T-cell (primary cell): ENCODE data around the gene PSTPIP1. TPM values are rescaled to one million over a fixed set of nuclear protein-coding genes. Genes with fewer than 3 reads are reported as not detected.

ENCODE experiments used
- ATAC-seq, 4 experiments: fragments of 200-7000 bp in 3 of 4; fragments of 150-1000 bp in 1 of 4; cut with Tn5 transposase; replicated peaks in 1 of 4; 1 replicate in 3 of 4; 2 replicates in 1 of 4; pipeline ENCODE4 v1.10.0; 2021; ENCODE audit warnings: moderate library complexity in 3 of 4, mild to moderate bottlenecking in 2 of 4, moderate number of reproducible peaks in 1 of 4
- CTCF ChIA-PET, 2 donors: fragments of 300-600 bp; sonication (Branson Sonifier 250); formaldehyde crosslinking; loops; one replicate each; lab custom pipeline; 2022; ENCODE audit warnings: antibody characterized with exemption in 2 of 2; lab: Charles Lee
- POLR2A ChIA-PET, 2 donors: fragments of 300-600 bp; sonication (Branson Sonifier 250); formaldehyde crosslinking; loops; one replicate each; lab custom pipeline; 2022; ENCODE audit warnings: antibody characterized with exemption in 2 of 2; lab: Charles Lee
- DNase-seq, 35 experiments: peaks; one replicate each; pipeline versions ENCODE4 v3.0.0 to v3.0.0-alpha.2; 2013 to 2023
- H3K27ac ChIP-seq: one replicate; pipeline ENCODE4 v1.5.1; 2013; ENCODE audit warnings: low read length
- H3K27me3 ChIP-seq, 2 experiments: replicated peaks in 1 of 2; 1 replicate in 1 of 2; 2 replicates in 1 of 2; pipeline versions ENCODE4 v1.6.1 to v1.7.0; 2013; ENCODE audit warnings: low read length in 1 of 2, mixed read lengths in 1 of 2; ENCODE audit not compliant: control insufficient read depth in 2 of 2, insufficient read depth in 2 of 2; ENCODE audit errors: extremely low read depth in 1 of 2
- H3K36me3 ChIP-seq, 2 donors: 1 replicate in 1 of 2; 2 replicates in 1 of 2; pipeline versions ENCODE4 v1.6.1 to v1.7.0; 2013; ENCODE audit warnings: low read length in 1 of 2; ENCODE audit not compliant: control insufficient read depth in 2 of 2, insufficient read depth in 1 of 2; ENCODE audit errors: extremely low read depth in 1 of 2
- H3K4me1 ChIP-seq, 2 experiments: 1 replicate in 1 of 2; 2 replicates in 1 of 2; pipeline versions ENCODE4 v1.6.1 to v1.7.0; 2013; ENCODE audit warnings: low read length in 2 of 2, mixed read lengths in 1 of 2; ENCODE audit not compliant: insufficient read depth in 2 of 2, control insufficient read depth in 1 of 2; ENCODE audit errors: extremely low read depth in 1 of 2
- H3K4me3 ChIP-seq, 2 donors: 1 replicate in 1 of 2; 2 replicates in 1 of 2; pipeline versions ENCODE4 v1.5.1 to v1.7.0; 2013; ENCODE audit warnings: mild to moderate bottlenecking in 2 of 2, low read length in 1 of 2, moderate library complexity in 1 of 2; ENCODE audit not compliant: control insufficient read depth in 1 of 2; ENCODE audit errors: extremely low read depth in 1 of 2
- H3K9me3 ChIP-seq: 2 replicates; pipeline ENCODE4 v1.7.0; 2013
- H3K27ac Mint-ChIP-seq, 2 donors: one replicate each; pipeline ENCODE4 v1.8.0; 2020 to 2021; ENCODE audit warnings: mild to moderate bottlenecking in 2 of 2, mixed read lengths in 2 of 2
- H3K27me3 Mint-ChIP-seq, 2 donors: one replicate each; pipeline ENCODE4 v1.8.0; 2021 to 2022; ENCODE audit warnings: mixed read lengths in 2 of 2
- H3K36me3 Mint-ChIP-seq: one replicate; pipeline ENCODE4 v1.8.0; 2021; ENCODE audit warnings: mixed read lengths
- H3K4me1 Mint-ChIP-seq, 3 donors: one replicate each; pipeline ENCODE4 v1.8.0; 2020 to 2022; ENCODE audit warnings: mixed read lengths in 3 of 3, mild to moderate bottlenecking in 1 of 3
- H3K4me3 Mint-ChIP-seq, 3 donors: one replicate each; pipeline ENCODE4 v1.8.0; 2020 to 2022; ENCODE audit warnings: mild to moderate bottlenecking in 3 of 3, mixed read lengths in 3 of 3, moderate library complexity in 3 of 3
- H3K9me3 Mint-ChIP-seq, 3 donors: one replicate each; pipeline ENCODE4 v1.8.0; 2020 to 2022; ENCODE audit warnings: mixed read lengths in 3 of 3
- whole genome bisulfite sequencing: methylation state at CpG from one replicate; pipeline ENCODE4 v1.1.5; 2013; ENCODE audit warnings: missing lambda C conversion rate; ENCODE audit not compliant: insufficient coverage; 5-methylcytosine and 5-hydroxymethylcytosine counted together
- total RNA-seq, 35 experiments: library from RNA in 6 of 35; stranded (reverse) in 6 of 35; fragments of 120-200 nt in 1 of 35; gene quantifications; one replicate each; pipeline versions ENCODE4 v1.2.1 to v1.2.4 and lab custom pipeline; 2013 to 2026

PSTPIP1 gene
- total RNA-seq, 5 donors from 2014 or later (not counting 1 experiment from before 2014, with no cell fraction given), result 110 to 231 (median 180) TPM

DNA sequence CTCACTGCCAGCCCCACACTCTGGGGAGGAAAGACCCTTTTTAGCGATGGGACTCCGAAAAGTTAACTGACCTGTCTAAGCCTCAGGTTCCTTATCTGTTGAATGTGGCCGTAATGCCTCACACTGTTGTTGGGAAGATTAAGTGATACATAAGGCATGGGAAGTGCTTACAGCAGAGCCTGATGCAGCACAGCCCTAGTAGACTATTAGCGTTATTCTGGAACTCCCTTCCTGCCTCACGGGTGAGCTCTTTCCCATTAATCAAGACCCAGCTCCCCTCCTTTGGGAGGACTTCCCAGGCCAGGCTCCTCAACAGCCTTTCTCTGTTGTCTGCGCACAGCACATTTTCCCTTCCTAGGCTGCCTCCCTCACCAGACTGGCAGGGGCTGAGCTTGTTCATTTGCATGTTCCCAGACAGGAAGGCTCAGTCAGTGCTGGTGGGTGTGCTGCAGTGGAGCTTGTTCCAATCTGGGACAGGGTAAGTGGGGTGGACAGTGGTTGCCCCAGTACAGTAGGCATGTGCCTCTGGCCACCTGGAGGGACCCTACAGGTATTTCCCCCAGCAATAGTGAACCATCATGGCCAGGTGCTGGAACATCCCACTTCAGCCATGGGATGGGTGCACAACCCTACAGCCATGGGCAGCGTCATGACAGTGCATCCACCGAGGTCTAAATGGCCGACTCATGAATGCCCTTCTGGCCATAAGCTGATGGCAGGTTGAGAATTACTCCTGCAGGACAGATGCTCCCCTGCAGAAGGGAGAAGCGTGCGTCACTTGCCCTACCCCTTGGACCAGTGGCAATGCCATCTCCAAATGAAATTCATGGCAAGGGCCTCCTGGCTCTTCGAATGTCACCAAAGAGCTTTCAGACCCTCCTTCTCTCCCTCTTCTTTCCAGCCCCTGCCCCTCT lies 5.8 kb upstream of the PSTPIP1 start:
- DNase-seq (no peak), ATAC-seq (no peak)
- Mint-ChIP-seq H3K4me3 (peak overlapping the region in 2 of 3 donors; percentile 26 to 48), H3K36me3 (no peaks in the 10 kb centered on the region), H3K4me1 (peaks cover 35 to 53% (median 43%) of the 10 kb centered on the region in 3 donors), H3K27ac (peak overlapping the region; percentile 88 to 91), H3K9me3 (no peaks in the 10 kb centered on the region), H3K27me3 (no peaks in the 10 kb centered on the region)
- CTCF ChIA-PET, result interaction anchor here in 1 of 2 donors (0.6 kb wide), 1 partner anchor 11 kb away, joined by 6 read pairs; no protein-coding TSS in a partner anchor
- peaks cover 12 to 46% of the 10 kb centered on the region in 2 experiments for H3K4me1 ChIP-seq
- peaks cover 0 to 3% of the 10 kb centered on the region in 2 experiments for H3K27me3 ChIP-seq
- no peak overlapping the region for H3K27ac ChIP-seq
- 93% methylated on average over 7 of the region's 12 CpGs for WGBS
- no peaks in the 10 kb centered on the region for H3K9me3 ChIP-seq
- H3K4me3 ChIP-seq, result no peak overlapping the region
- H3K36me3 ChIP-seq, result no peaks in the 10 kb centered on the region
- POLR2A ChIA-PET, result no interaction called here

GRCh38 chr15:76991048-76991447 lies 3.9 kb upstream of the PSTPIP1 start:
- Mint-ChIP-seq H3K9me3 (no peaks in the 10 kb centered on the region), H3K4me1 (peaks cover 46 to 66% (median 51%) of the 10 kb centered on the region in 3 donors), H3K36me3 (no peaks in the 10 kb centered on the region), H3K4me3 (no peak overlapping the region), H3K27me3 (no peaks in the 10 kb centered on the region), H3K27ac (peak overlapping the region; percentile 16 to 26)
- DNase-seq, result peak in 1 of 35 experiments; percentile 4
- peaks cover 18 to 61% of the 10 kb centered on the region in 2 experiments for H3K4me1 ChIP-seq
- H3K9me3 ChIP-seq, result no peaks in the 10 kb centered on the region
- no peak overlapping the region for H3K4me3 ChIP-seq
- no peak for ATAC-seq
- no peaks in the 10 kb centered on the region for H3K36me3 ChIP-seq
- no peak overlapping the region for H3K27ac ChIP-seq
- 97% methylated on average over 5 of the region's 7 CpGs for WGBS
- H3K27me3 ChIP-seq, result peaks cover 0 to 3% of the 10 kb centered on the region in 2 experiments
- POLR2A ChIA-PET, result no interaction called here
- CTCF ChIA-PET, result no interaction called here

GRCh38 chr15:76991741-76992645 lies 2.9 kb upstream of the PSTPIP1 start:
- H3K9me3 Mint-ChIP-seq, result no peaks in the 10 kb centered on the region
- no peaks in the 10 kb centered on the region for H3K27me3 Mint-ChIP-seq
- Histone ChIP-seq H3K27ac (no peak overlapping the region), H3K27me3 (peaks cover 0 to 3% of the 10 kb centered on the region in 2 experiments), H3K36me3 (no peaks in the 10 kb centered on the region), H3K4me3 (no peak overlapping the region), H3K4me1 (peaks cover 22 to 66% of the 10 kb centered on the region in 2 experiments), H3K9me3 (no peaks in the 10 kb centered on the region)
- WGBS, result 98% methylated on average over 6 of the region's 9 CpGs
- ChIA-PET POLR2A (no interaction called here), CTCF (interaction anchor here in 1 of 2 donors (0.6 kb wide), 1 partner anchor 20 kb away, joined by 3 read pairs; no protein-coding TSS in a partner anchor)
- DNase-seq, result peak in 1 of 35 experiments; percentile 3
- H3K36me3 Mint-ChIP-seq, result no peaks in the 10 kb centered on the region
- H3K27ac Mint-ChIP-seq, result peak overlapping the region; percentile 98 to 99
- H3K4me1 Mint-ChIP-seq, result peaks cover 44 to 68% (median 49%) of the 10 kb centered on the region in 3 donors
- ATAC-seq, result no peak
- no peak overlapping the region for H3K4me3 Mint-ChIP-seq

DNA sequence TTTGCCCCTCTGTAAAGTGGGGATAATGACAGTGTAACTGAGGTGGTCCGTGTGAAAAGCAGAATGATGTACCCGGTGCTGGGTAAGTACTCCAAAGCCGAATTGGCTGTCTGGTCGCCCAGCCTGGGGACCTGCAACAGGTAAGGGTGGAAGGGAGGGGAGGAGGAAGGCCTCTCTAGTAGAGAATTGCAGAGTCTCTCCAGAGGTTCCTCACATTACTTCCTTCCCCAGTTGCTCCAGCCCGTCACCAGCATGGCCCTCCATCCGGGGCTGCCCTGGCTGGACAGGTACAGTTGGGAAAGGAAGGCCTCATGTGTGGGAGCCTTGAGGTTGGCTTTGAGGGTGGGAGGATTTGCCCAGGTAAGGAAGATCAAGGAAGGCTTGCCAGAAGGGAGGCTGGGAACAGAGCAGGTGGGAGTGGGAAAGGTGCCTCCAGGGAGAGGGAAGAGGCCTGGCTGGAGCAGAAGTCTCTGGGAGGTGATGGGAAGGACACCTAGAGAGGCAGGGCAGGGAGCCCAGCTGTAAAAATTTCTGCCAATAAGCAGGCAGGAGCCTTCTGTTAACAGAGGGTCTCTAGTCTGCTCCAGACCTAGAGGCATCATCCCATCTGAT lies 1.7 kb upstream of the PSTPIP1 start:
- Histone ChIP-seq H3K27me3 (peaks cover 0 to 3% of the 10 kb centered on the region in 2 experiments), H3K4me3 (no peak overlapping the region), H3K27ac (peak overlapping the region; percentile 88), H3K4me1 (peaks cover 30 to 67% of the 10 kb centered on the region in 2 experiments), H3K36me3 (peaks cover 0 to under 1% of the 10 kb centered on the region in 2 donors), H3K9me3 (no peaks in the 10 kb centered on the region)
- Mint-ChIP-seq H3K9me3 (no peaks in the 10 kb centered on the region), H3K27me3 (no peaks in the 10 kb centered on the region), H3K4me1 (peaks cover 48 to 69% (median 56%) of the 10 kb centered on the region in 3 donors), H3K27ac (peak overlapping the region; percentile 98 to 99), H3K36me3 (no peaks in the 10 kb centered on the region), H3K4me3 (peak overlapping the region; percentile 21 to 96 (median 32))
- 96% methylated on average over 4 of the region's 6 CpGs for WGBS
- ChIA-PET POLR2A (no interaction called here), CTCF (interaction anchor here (1.0 to 2.2 kb wide), 5 partner anchors 20 to 32 kb away, joined by 3 to 12 read pairs (median 4); no protein-coding TSS in a partner anchor)
- ATAC-seq (no peak), DNase-seq (peak in 1 of 35 experiments; percentile 4)

GRCh38 chr15:76994001-76994400 lies 925 bp upstream of the PSTPIP1 start:
- Mint-ChIP-seq H3K27ac (peak overlapping the region; percentile 98 to 99), H3K27me3 (no peaks in the 10 kb centered on the region), H3K4me1 (peaks cover 48 to 69% (median 56%) of the 10 kb centered on the region in 3 donors), H3K9me3 (no peaks in the 10 kb centered on the region), H3K36me3 (peaks cover 5% of the 10 kb centered on the region), H3K4me3 (peak overlapping the region; percentile 91 to 96 (median 93))
- Histone ChIP-seq H3K27me3 (peaks cover 0 to 3% of the 10 kb centered on the region in 2 experiments), H3K4me1 (peaks cover 32 to 67% of the 10 kb centered on the region in 2 experiments), H3K36me3 (peaks cover 0 to 3% of the 10 kb centered on the region in 2 donors), H3K4me3 (peak overlapping the region in 1 of 2 donors; percentile 77), H3K9me3 (no peaks in the 10 kb centered on the region), H3K27ac (peak overlapping the region; percentile 88)
- WGBS, result no CpG with 5 or more reads among the region's 8 CpGs
- ChIA-PET POLR2A (interaction anchor here in 1 of 2 donors (0.5 to 1.9 kb wide), 2 partner anchors 30 to 73 kb away, joined by 5 to 11 read pairs; no protein-coding TSS in a partner anchor), CTCF (interaction anchor here (1.0 to 2.2 kb wide), 5 partner anchors 20 to 31 kb away, joined by 3 to 12 read pairs (median 4); no protein-coding TSS in a partner anchor)
- DNase-seq (peak in 19 of 35 experiments; percentile 23 to 71 (median 42)), ATAC-seq (peak; percentile 26 to 45 (median 37))
